Measurements from ENCODE around the gene TPM1. TPM values are rescaled to one million over a fixed set of nuclear protein-coding genes. Genes with fewer than 3 reads are reported as not detected.

Gene TPM1
- polyA plus RNA-seq, 1 of the 3 experiments (the other 2 are of a cell fraction), result 1,371 TPM

- H3K27ac ChIP-seq (ENCODE audit: low read depth in 2 of 2, low read length in 1 of 2), result peak overlapping the region; percentile 91 to 93; a peak in 3 of 4 replicates
- no peaks in the 10 kb centered on the region for H3K9me2 ChIP-seq
- peak overlapping the region; percentile 95 for H3K4me2 ChIP-seq
- DNase-seq, result no peak
- POLR2A ChIA-PET, result no interaction called here
- H3K4me1 ChIP-seq (ENCODE audit: control insufficient read depth in 1 of 2, insufficient read depth in 2 of 2, low read depth in 1 of 2, low read length in 1 of 2), result peaks cover 20 to 46% of the 10 kb centered on the region in 2 experiments
- peaks cover 54 to 67% of the 10 kb centered on the region in 2 experiments for H3K36me3 ChIP-seq (replicated peaks in 1 of 2; ENCODE audit: control insufficient read depth in 1 of 2, insufficient read depth in 2 of 2, low read length in 1 of 2)
- CTCF ChIA-PET, result interaction anchor here (0.9 to 13.6 kb wide), 3 partner anchors 24 to 199 kb away, joined by 3 to 315 read pairs (median 7); no protein-coding TSS in a partner anchor
- H3K4me3 ChIP-seq (ENCODE audit: low read depth in 2 of 2, low read length in 1 of 2), result peak overlapping the region; percentile 64 to 83; a peak in 3 of 4 replicates
- WGBS (ENCODE audit: low lambda C conversion rate), result 29% methylated on average over 3 of the region's 3 CpGs
- H3K9ac ChIP-seq, result peak overlapping the region; percentile 99
- H3K9me3 ChIP-seq, result no peaks in the 10 kb centered on the region
- H3F3A ChIP-seq (replicated peaks; ENCODE audit: insufficient read depth), result peaks cover 61% of the 10 kb centered on the region
- no peak overlapping the region for H2AFZ ChIP-seq (ENCODE audit: low read depth)
- no peaks in the 10 kb centered on the region for H3K27me3 ChIP-seq (ENCODE audit: insufficient read depth)
- peaks cover 96% of the 10 kb centered on the region for H3K79me2 ChIP-seq (ENCODE audit: insufficient read depth)
- H4K20me1 ChIP-seq (ENCODE audit: insufficient read depth), result peaks cover 78% of the 10 kb centered on the region
- TF ChIP-seq FOXJ3 (CRISPR knock-in tag; IDR thresholded peaks at IDR 0.05) (no peak), POLR2AphosphoS5 (IDR thresholded peaks at IDR 0.05; ENCODE audit: low read depth, low read length) (0 out of 2 replicates have a peak, but pooled peaks have one; percentile 55)
Observed at GRCh38 chr15:63045879-63046278, 3.3 kb downstream of the TPM1 start.

GRCh38 chr15:63046917-63047760 is 4.6 kb downstream of the TPM1 start:
- POLR2A ChIA-PET, result interaction anchor here (2.5 kb wide), 1 partner anchor 43 kb away, joined by 12 read pairs; no protein-coding TSS in a partner anchor

More at GRCh38 chr15:63046917-63047760, 4.6 kb downstream of the TPM1 start:
- H3K9me2 ChIP-seq, result no peaks in the 10 kb centered on the region
- 49% methylated on average over 8 of the region's 8 CpGs for WGBS (ENCODE audit: low lambda C conversion rate)
- no peaks in the 10 kb centered on the region for H3K9me3 ChIP-seq
- H3K4me3 ChIP-seq (ENCODE audit: low read depth in 2 of 2, low read length in 1 of 2), result peak overlapping the region; percentile 64 to 83
- peaks cover 63 to 79% of the 10 kb centered on the region in 2 experiments for H3K36me3 ChIP-seq (replicated peaks in 1 of 2; ENCODE audit: control insufficient read depth in 1 of 2, insufficient read depth in 2 of 2, low read length in 1 of 2)
- H4K20me1 ChIP-seq (ENCODE audit: insufficient read depth), result peaks cover 91% of the 10 kb centered on the region
- no peaks in the 10 kb centered on the region for H3K27me3 ChIP-seq (ENCODE audit: insufficient read depth)
- H2AFZ ChIP-seq (ENCODE audit: low read depth), result no peak overlapping the region
- TF ChIP-seq YY1 (IDR thresholded peaks at IDR 0.05; ENCODE audit: low read depth) (no peak), TAF1 (IDR thresholded peaks at IDR 0.05; ENCODE audit: borderline replicate concordance, low read depth, low read length) (0 out of 2 replicates have a peak, but pooled peaks have one; percentile 18), JUND (IDR thresholded peaks at IDR 0.05) (peak; percentile 8; the same call in 1 of the 2 replicates), ZBTB33 (IDR thresholded peaks at IDR 0.05; ENCODE audit: borderline replicate concordance, low read depth) (no peak), RFX5 (IDR thresholded peaks at IDR 0.05; ENCODE audit: low read length) (no peak), USF1 (IDR thresholded peaks at IDR 0.05; ENCODE audit: borderline replicate concordance, low read depth) (no peak), POLR2AphosphoS5 (IDR thresholded peaks at IDR 0.05; ENCODE audit: low read depth, low read length) (peak; percentile 5), USF2 (IDR thresholded peaks at IDR 0.05; ENCODE audit: borderline replicate concordance, low read depth, low read length) (no peak), SIN3A (IDR thresholded peaks at IDR 0.05; ENCODE audit: borderline replicate concordance, low read depth, low read length) (0 out of 2 replicates have a peak, but pooled peaks have one; percentile 7), TCF12 (IDR thresholded peaks at IDR 0.05) (no peak)
- peak overlapping the region; percentile 99 for H3K9ac ChIP-seq
- H3F3A ChIP-seq (replicated peaks; ENCODE audit: insufficient read depth), result peaks cover 66% of the 10 kb centered on the region
- H3K4me1 ChIP-seq (ENCODE audit: control insufficient read depth in 1 of 2, insufficient read depth in 2 of 2, low read depth in 1 of 2, low read length in 1 of 2), result peaks cover 27 to 45% of the 10 kb centered on the region in 2 experiments
- DNase-seq, result no peak
- H3K4me2 ChIP-seq, result peak overlapping the region; percentile 95
- CTCF ChIA-PET, result interaction anchor here (0.6 to 13.6 kb wide), 90 partner anchors 8 to 539 kb away, joined by 3 to 315 read pairs (median 5); partner anchors contain the start of gene APH1B
- peak overlapping the region; percentile 91 to 93 for H3K27ac ChIP-seq (ENCODE audit: low read depth in 2 of 2, low read length in 1 of 2)
- H3K79me2 ChIP-seq (ENCODE audit: insufficient read depth), result peaks cover 98% of the 10 kb centered on the region
